GM20000 (cell line): ENCODE data around the gene PLD1.

Experiments used
- DNase-seq: peaks from one replicate; pipeline ENCODE4 v3.0.0; 2012; ENCODE audit warnings: low spot score
- TF ChIP-seq, protein P1 (sequence below): IDR thresholded peaks from 2 replicates; pipeline ENCODE4 v1.5.1; 2012; ENCODE audit warnings: mild to moderate bottlenecking, control low read depth; ENCODE audit errors: extremely low read depth, missing control alignments

Gene PLD1

DNA sequence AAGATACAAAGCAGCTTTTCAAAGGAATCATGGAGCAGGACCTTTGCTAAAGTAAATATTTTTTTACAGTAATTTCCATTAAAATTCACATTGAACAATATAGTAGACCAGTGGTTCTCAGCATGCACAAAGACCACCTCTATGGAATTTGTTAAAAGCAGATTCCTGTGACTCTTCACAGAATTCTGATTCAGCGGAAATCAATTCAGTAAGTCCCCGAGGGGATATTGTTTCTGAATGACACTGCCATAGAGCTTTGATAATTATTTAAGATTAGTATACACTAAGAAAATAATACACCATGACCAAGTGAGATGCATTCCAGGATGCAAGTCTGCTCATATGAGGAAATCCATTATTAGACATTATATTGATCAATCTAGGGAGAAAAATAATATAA is 188.2 kb downstream of the PLD1 start:
- TF ChIP-seq, protein P1, sequence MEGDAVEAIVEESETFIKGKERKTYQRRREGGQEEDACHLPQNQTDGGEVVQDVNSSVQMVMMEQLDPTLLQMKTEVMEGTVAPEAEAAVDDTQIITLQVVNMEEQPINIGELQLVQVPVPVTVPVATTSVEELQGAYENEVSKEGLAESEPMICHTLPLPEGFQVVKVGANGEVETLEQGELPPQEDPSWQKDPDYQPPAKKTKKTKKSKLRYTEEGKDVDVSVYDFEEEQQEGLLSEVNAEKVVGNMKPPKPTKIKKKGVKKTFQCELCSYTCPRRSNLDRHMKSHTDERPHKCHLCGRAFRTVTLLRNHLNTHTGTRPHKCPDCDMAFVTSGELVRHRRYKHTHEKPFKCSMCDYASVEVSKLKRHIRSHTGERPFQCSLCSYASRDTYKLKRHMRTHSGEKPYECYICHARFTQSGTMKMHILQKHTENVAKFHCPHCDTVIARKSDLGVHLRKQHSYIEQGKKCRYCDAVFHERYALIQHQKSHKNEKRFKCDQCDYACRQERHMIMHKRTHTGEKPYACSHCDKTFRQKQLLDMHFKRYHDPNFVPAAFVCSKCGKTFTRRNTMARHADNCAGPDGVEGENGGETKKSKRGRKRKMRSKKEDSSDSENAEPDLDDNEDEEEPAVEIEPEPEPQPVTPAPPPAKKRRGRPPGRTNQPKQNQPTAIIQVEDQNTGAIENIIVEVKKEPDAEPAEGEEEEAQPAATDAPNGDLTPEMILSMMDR: no peak
- no peak for DNase-seq

DNA sequence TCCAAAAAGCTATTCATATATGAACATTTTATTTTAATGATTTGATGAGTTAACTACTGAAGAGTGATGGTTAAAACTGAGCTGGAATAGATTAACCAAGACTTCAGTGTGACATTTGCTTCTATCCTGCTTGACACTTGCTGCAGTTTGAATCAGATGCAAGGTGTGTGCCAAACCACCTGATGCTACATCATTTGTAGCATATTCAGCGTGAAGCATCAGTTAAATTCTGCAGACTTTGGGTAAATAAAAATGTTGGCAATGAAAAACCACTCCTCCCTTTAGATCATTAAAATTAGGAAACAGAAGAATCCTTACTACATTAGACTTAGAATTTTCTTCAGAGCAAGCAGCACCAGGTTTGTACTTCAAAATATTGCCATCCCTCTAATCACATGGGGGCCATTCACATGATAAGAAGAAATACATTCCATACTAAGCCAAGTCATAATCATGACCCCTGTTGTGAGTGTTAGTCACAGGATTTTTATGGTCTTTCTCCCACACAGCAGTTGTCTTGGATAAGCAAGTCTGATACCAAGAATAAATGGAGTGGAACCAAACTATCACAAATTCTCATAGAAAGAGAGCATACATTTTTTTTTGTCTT is 189.4 kb downstream of the PLD1 start:
- DNase-seq: no peak
- TF ChIP-seq, protein P1: no peak

DNA sequence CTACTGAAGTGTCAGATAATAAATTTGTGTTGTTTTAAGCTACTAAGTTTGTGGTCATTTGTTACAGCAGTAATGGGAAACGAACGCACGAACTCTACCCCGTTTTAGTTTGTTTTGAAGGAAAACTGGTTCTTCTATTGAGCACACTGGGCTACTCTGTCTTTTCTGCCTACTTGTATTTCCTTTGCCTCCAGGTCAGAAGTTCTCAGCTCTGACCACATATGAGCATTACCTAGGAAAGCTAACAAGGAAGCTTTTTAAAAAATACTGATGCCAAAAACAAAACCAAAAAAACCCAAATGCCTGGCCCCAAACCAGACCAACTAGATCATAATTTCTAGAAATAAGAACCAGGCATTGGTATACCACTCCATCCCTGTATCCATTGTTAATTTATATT is 193.5 kb downstream of the PLD1 start:
- TF ChIP-seq, protein P1: no peak
- no peak for DNase-seq

DNA sequence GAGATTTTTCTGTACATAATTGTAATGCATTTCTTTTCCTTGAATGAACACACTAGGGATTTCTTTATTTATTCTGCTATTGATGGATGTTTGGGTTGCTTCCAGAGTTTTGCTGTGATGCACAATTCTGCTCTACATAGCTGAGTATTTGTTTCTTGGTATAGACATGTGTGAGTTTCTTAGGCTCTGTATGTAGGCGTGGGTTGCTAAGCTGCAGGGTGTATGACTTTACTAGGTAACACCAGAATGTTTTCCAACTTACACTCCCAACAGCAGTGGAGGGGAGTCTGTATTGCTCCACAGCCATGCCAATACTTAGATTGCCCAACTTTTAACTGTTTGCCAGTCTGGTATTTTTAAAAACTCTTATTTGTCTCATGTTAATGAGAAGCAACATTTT is 194.6 kb downstream of the PLD1 start:
- DNase-seq: no peak
- TF ChIP-seq, protein P1: no peak

DNA sequence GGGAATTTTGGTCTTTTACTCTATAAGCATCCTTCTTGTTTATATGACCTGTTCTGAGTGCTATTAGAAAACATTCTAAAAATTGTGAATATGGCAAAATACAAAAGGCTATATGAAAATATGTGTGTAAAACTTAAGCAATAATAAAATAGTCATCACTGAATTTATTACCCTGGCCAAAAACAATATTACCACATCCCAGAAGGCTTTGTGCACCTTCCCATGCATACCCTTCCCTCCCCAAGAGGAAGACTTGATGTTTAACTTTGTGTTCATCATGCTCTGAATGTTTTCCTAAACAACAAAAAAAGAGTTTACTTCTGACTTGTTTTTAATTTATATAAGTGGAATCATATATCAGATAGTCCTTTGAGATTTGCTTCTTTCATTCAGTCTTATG is 195.0 kb downstream of the PLD1 start:
- no peak for DNase-seq
- TF ChIP-seq, protein P1: no peak

DNA sequence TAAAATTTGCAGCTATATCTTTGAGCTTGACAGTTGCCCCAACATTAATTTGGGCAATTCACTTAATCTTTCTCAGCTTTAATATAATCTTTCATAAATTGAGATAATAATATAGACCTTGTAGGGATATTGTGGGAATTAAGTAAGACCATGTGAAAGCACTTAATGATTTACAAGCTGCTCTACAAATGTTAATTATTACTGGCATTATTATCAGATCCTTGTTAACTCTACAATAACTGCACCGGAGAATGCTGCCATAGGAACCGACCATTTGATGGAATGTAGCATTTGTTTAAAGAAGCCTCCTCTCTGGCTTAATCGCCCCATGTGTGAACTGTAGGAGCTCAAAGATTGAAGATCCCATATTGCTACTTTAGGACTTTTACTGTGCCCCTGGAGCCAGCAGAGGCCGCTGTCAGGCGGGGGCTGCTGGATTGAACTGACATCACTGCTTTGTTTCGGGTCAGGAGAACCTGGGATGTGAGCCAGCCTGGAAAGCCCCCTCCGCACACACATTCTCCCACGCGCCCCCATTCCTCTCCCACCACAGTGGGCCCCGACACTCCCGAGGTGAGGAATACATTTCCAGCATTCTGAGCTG is 195.9 kb downstream of the PLD1 start:
- DNase-seq: peak; percentile 49
- TF ChIP-seq, protein P1: peak; percentile 68

DNA sequence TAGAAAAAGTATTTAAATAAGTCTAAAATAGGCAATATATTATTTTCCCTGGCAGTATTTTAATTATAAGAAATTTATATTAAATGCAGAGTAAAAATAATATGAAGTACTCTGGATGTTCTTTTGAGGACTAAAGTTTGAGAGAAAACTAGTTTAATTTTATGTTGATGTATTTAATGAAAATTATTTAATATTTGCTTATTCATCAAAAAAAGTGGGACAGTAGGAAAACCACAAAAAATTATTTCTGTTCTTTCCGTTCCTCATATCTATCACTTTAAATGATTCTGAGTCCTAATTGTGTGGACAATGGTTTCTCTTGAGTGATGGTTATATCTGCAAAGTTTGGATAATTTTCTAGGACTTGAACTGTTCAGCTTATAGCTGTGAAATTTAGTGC is 202.8 kb downstream of the PLD1 start:
- no peak for DNase-seq
- TF ChIP-seq, protein P1: no peak
